Measurements from ENCODE around the gene C4orf46. TPM values are rescaled to one million over a fixed set of nuclear protein-coding genes. Genes with fewer than 3 reads are reported as not detected.
"Not testable (repeated sequence)": the region's sequence is repeated elsewhere in the genome, so short reads cannot be mapped to it uniquely, and the experiment has no call there.

The C4orf46 gene
- total RNA-seq, 2 experiments from 2014 or later: 20.6 to 21.5 TPM

DNA sequence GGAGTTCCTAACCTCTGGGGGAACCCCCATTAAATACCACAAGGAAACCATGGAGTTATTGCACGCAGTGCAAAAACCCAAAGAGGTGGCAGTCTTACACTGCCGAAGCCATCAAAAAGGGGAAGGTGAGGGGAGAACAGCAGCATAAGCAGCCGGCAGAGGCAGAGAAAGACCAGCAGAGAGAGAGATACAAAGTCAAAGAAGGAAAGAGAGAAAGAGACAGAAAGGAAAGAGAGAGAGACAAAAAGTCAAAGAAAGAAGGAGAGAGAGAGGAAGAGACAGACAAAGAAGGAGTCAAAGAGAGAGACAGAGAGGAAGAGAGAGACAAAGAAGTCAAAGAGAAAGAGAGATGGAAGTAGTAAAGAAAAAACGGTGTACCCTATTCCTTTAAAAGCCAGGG, 8.4 kb downstream of the C4orf46 start:
- CTCF ChIA-PET: not testable (repeated sequence)

DNA sequence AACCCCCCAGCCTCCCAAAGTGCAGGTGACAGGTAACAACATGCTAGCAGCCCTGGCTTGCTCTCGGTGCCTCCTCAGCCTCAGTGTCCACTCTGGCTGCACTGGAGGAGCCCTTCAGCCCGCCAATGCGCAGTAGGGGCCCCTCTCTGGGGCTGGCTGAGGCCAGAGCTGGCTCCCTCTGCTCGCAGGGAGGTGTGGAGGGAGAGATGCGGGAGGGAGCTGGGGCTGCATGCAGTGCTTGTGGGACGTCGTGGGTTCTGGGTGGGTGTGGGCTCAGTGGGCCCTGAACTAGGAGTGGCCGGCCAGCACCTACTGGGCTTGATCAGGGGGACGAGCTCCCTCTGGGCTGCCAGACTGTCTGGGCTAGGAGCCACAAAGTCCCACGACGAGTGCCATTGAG, 14.4 kb downstream of the C4orf46 start:
- POLR2A ChIA-PET: no interaction called here
- CTCF ChIA-PET: interaction anchor here (1.7 kb wide), 1 partner anchor 18 kb away, joined by 4 read pairs; no protein-coding TSS in a partner anchor

More for the DNA sequence above, 8.4 kb downstream of the C4orf46 start:
- POLR2A ChIA-PET: not testable (repeated sequence)

GRCh38 chr4:158656439-158656838, 15.2 kb downstream of the C4orf46 start:
- CTCF ChIA-PET: interaction anchor here (1.7 kb wide), 1 partner anchor 17 kb away, joined by 4 read pairs; no protein-coding TSS in a partner anchor
- POLR2A ChIA-PET: interaction anchor here (0.6 kb wide), 1 partner anchor 21 kb away, joined by 4 read pairs; no protein-coding TSS in a partner anchor

DNA sequence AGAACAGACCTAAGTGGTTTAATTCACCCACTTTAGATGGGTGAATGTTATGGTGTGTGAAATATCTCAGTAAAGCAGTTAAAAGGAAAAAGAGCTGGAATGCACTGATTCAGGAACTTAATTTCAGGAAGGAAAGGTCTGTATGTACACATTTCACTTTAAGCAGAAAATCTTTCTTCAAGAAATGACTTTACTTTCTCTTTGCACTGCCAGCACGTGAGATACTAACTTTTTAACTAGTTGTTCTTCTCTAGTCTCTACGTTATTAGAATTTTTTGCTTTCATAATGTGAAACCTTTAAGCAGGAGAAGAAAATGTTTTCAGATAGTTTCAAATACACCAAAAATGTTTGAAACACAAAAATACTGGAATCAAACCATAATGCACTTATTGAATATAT, 18.8 kb downstream of the C4orf46 start:
- POLR2A ChIA-PET: no interaction called here
- CTCF ChIA-PET: no interaction called here

- ChIA-PET CTCF (no interaction called here), POLR2A (no interaction called here)
Observed at GRCh38 chr4:158649111-158649680, 22.5 kb downstream of the C4orf46 start.

DNA sequence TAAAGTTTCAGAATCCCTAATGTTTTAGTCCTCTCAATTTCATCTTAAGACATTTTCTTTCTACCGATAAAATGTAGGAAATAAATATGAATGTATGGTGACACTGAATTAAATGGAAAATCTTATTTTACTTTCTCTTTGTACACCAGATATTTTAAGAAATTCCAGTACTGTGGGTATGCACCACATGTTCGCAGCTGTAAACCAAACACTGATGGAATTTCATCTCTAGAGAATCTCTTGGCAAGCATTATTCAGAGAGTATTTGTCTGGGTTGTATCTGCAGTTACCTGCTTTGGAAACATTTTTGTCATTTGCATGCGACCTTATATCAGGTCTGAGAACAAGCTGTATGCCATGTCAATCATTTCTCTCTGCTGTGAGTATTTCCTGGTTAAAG, 26.9 kb downstream of the C4orf46 start:
- ChIA-PET CTCF (no interaction called here), POLR2A (no interaction called here)

- POLR2A ChIA-PET: no interaction called here
- CTCF ChIA-PET: no interaction called here
Observed at GRCh38 chr4:158644356-158644755, 27.3 kb downstream of the C4orf46 start.

- ChIA-PET CTCF (no interaction called here), POLR2A (no interaction called here)
Observed at GRCh38 chr4:158636619-158637018, 35.1 kb downstream of the C4orf46 start.

GRCh38 chr4:158630893-158631292, 40.8 kb downstream of the C4orf46 start:
- ChIA-PET POLR2A (no interaction called here), CTCF (no interaction called here)

DNA sequence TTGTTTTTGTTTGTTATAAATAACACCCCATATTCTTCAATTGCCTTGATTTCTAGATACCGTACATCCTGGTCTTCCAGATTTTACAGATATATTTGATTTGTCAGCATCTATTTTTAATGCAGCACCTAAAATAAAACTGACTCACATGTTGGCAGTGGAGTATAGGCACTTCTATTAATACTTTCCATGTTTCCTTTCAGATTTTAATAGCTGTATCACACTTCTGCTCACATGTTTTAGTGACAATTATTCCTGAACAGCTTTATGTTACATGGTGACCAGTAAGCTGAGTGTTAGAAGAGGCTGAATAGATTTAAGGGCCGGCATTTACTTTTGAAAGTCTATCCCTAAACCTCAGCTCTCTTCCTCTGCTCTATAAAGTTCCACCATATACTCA, 46.1 kb downstream of the C4orf46 start:
- POLR2A ChIA-PET: no interaction called here

DNA sequence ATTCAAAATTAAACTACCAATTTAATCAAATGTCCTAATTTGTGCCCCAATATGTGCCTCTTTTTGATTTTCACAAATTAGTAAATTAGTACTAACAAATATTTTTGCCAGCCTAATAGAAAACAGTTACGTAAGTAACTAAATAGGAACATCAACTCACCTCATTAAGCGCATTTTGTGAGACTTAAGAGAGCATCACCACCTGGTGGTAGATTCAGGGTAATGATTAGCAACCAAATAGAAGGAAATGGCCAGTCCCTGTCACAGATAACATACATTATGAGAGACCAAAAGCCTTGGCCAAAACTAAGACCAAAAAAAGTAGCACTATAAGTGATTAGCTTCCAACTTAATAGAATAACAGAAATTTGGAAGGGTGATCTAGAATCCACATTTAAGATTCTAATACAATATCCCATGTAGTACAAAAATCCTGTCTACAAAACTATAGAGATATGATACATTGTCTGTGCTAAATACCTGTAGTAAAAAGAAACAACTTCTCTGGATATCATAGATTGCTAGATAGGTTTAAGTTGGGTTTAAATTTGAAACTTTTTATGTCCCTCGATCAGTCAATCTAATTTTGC, 46.7 kb downstream of the C4orf46 start:
- ChIA-PET POLR2A (no interaction called here), CTCF (interaction anchor here (0.8 kb wide), 1 partner anchor 377 kb away, joined by 3 read pairs; no protein-coding TSS in a partner anchor)

More for the DNA sequence above, 46.1 kb downstream of the C4orf46 start:
- CTCF ChIA-PET: interaction anchor here (0.8 kb wide), 1 partner anchor 377 kb away, joined by 3 read pairs; no protein-coding TSS in a partner anchor

DNA sequence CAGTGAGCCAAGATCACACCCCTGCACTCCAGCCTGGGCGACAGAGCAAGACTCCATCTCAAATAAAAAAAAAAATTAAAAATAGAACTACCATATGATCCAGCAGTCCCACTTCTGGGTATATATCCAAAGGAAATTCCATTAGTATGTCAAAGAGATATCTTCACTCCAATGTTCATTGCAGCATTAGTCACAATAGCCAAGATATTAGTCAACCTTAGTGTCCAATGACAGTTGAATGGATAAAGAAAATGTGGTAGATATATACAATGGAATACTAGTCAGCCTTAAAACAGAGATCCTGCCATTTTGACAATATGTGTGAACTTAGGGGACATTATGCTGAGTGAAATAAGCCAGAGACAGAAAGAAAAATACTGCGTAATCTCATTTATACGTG, 49.4 kb downstream of the C4orf46 start:
- ChIA-PET CTCF (no interaction called here), POLR2A (no interaction called here)

DNA sequence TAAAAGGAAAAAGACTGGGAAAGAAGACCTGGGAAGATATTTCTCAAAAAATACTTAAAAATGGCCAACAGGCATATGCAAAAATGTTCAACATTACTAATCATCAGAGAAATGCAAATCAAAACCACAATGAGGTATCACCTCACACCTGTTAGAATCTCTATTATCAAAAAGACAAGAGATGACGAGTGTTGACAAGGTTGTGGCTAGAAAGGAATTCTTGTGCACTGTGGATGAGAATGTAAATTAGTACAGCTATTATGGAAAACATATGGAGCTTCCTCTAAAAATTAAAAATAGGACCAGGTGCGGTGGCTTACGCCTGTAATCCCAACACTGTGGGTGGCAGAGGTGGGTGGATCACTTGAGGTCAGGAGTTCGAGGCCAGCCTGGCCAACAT, 50.0 kb downstream of the C4orf46 start:
- CTCF ChIA-PET: interaction anchor here (1.5 kb wide), 1 partner anchor 23 kb away, joined by 3 read pairs; no protein-coding TSS in a partner anchor
- POLR2A ChIA-PET: no interaction called here

DNA sequence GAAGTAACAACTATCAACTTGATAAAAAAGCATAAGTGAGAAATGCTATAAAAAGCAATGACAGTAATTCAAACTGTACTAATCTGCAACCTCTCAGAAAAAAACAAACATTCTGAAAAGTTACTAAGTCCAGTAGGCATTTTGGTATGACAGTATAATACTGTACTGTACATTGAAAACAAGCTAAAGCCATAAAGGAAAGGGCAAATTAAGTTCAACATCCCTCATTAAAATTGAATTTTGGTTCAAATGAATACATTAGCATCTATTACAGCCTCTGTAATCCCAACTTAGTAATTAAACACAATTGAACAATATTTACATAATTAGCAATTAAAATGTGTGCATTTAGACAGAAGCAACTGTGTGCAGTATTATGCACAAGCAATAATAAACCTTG, 53.7 kb downstream of the C4orf46 start:
- ChIA-PET CTCF (no interaction called here), POLR2A (interaction anchor here (0.6 kb wide), 1 partner anchor 17 kb away, joined by 3 read pairs; no protein-coding TSS in a partner anchor)

Other genes with a start within 250 kb of the C4orf46 start
- gene RXFP1, start 150.0 kb downstream of the C4orf46 start, total RNA-seq: not detected
- gene ETFDH, start 409 bp upstream of the C4orf46 start, total RNA-seq: 10 to 100 TPM; 23.2 to 26.9 TPM
- 10 to 100 TPM; 70.5 to 74.1 TPM for gene PPID, start 51.5 kb upstream of the C4orf46 start, total RNA-seq
- 10 to 100 TPM; 15.8 to 16.2 TPM for gene FNIP2, start 97.1 kb upstream of the C4orf46 start, total RNA-seq

All from activated CD8-positive, alpha-beta memory T cell treated with anti-CD3 and anti-CD28 coated beads for 36 hours (primary cell).